ENCODE data around the gene CDC25A. TPM values are rescaled to one million over a fixed set of nuclear protein-coding genes. Genes with fewer than 3 reads are reported as not detected.
A peak's percentile ranks its signal among the peaks of the same experiment; 100 is the strongest.

Gene CDC25A
- total and polyA plus RNA-seq, 8 donors, result 2.8 to 8.9 (median 6.7) TPM

- Histone ChIP-seq H3K36me3 (peaks cover 0 to 28% of the 10 kb centered on the region in 2 donors), H3K27ac (no peak overlapping the region), H3K9me3 (no peaks in the 10 kb centered on the region), H3K27me3 (no peaks in the 10 kb centered on the region), H3K4me3 (no peak overlapping the region), H3K4me1 (no peaks in the 10 kb centered on the region)
- DNase-seq (no peak), ATAC-seq (no peak)
- TF ChIP-seq CTCF (IDR thresholded peaks at IDR 0.05), result no peak
- intact Hi-C loops (cut with DNase I), result loop anchor here in 1 of 2 donors (10.0 kb wide), 1 partner anchor 313 kb away; no protein-coding TSS in a partner anchor
These were observed 30.9 kb downstream of the CDC25A start for GRCh38 chr3:48157202-48157840.

GRCh38 chr3:48156163-48156562 lies 32.1 kb downstream of the CDC25A start:
- intact Hi-C loops (cut with DNase I), result loop anchor here in 1 of 2 donors (10.0 kb wide), 1 partner anchor 311 kb away; no protein-coding TSS in a partner anchor

GRCh38 chr3:48155122-48155521 lies 33.1 kb downstream of the CDC25A start:
- H3K4me3 ChIP-seq, result no peak overlapping the region
- no peaks in the 10 kb centered on the region for H3K9me3 ChIP-seq
- H3K36me3 ChIP-seq, result peaks cover 0 to 17% of the 10 kb centered on the region in 2 donors
- no peaks in the 10 kb centered on the region for H3K27me3 ChIP-seq
- intact Hi-C loops (cut with DNase I), result loop anchor here in 1 of 2 donors (10.0 kb wide), 1 partner anchor 310 kb away; no protein-coding TSS in a partner anchor
- no peak for DNase-seq
- H3K27ac ChIP-seq, result no peak overlapping the region
- peaks cover 5 to 11% of the 10 kb centered on the region in 2 donors for H3K4me1 ChIP-seq
- no peak for TF ChIP-seq CTCF (IDR thresholded peaks at IDR 0.05)
- peak; percentile 63 for ATAC-seq

More at GRCh38 chr3:48156163-48156562, 32.1 kb downstream of the CDC25A start:
- DNase-seq (no peak), ATAC-seq (no peak)
- H3K27me3 ChIP-seq, result no peaks in the 10 kb centered on the region
- H3K4me3 ChIP-seq, result no peak overlapping the region
- H3K36me3 ChIP-seq, result peaks cover 0 to 18% of the 10 kb centered on the region in 2 donors
- no peak overlapping the region for H3K27ac ChIP-seq
- H3K9me3 ChIP-seq, result no peaks in the 10 kb centered on the region
- TF ChIP-seq CTCF (IDR thresholded peaks at IDR 0.05), result no peak
- peaks cover 5 to 7% of the 10 kb centered on the region in 2 donors for H3K4me1 ChIP-seq

- no peak overlapping the region for H3K4me3 ChIP-seq
- H3K27ac ChIP-seq, result no peak overlapping the region
- no peaks in the 10 kb centered on the region for H3K9me3 ChIP-seq
- no peak for TF ChIP-seq CTCF (IDR thresholded peaks at IDR 0.05)
- no peak for DNase-seq
- peaks cover 5 to 11% of the 10 kb centered on the region in 2 donors for H3K4me1 ChIP-seq
- no peaks in the 10 kb centered on the region for H3K27me3 ChIP-seq
- intact Hi-C loops (cut with DNase I), result loop anchor here in 1 of 2 donors (10.0 kb wide), 1 partner anchor 307 kb away; no protein-coding TSS in a partner anchor
- no peak for ATAC-seq
- no peaks in the 10 kb centered on the region for H3K36me3 ChIP-seq
These were observed 36.3 kb downstream of the CDC25A start for GRCh38 chr3:48151807-48152427.

Data from left lung (tissue), 10 donors.